Lung (tissue), 12 donors: Measurements from ENCODE around the gene MZB1. TPM values are rescaled to one million over a fixed set of nuclear protein-coding genes. Genes with fewer than 3 reads are reported as not detected.
A peak's percentile ranks its signal among the peaks of the same experiment; 100 is the strongest.

Experiments used
- ATAC-seq: fragments of 200-7000 bp; cut with Tn5 transposase; one replicate; pipeline ENCODE4 v1.9.1; 2020; ENCODE audit warnings: moderate number of reproducible peaks; ENCODE audit not compliant: insufficient read depth, low FRiP score
- DNase-seq, 3 donors: peaks; one replicate each; pipeline ENCODE4 v3.0.0-alpha.2; 2013 to 2017
- H3K27ac ChIP-seq, 2 donors: one replicate each; pipeline ENCODE4 v1.5.1; 2013; ENCODE audit warnings: mild to moderate bottlenecking in 2 of 2, moderate library complexity in 2 of 2, control low read depth in 1 of 2, inconsistent platforms in 1 of 2, low read depth in 1 of 2, low read length in 1 of 2
- H3K27me3 ChIP-seq, 3 donors: one replicate each; pipeline ENCODE4 v1.5.1; 2013; ENCODE audit warnings: low read length in 2 of 3; ENCODE audit not compliant: control insufficient read depth in 3 of 3, insufficient read depth in 3 of 3
- H3K36me3 ChIP-seq, 4 donors: one replicate each; pipeline ENCODE4 v1.5.1; 2013; ENCODE audit warnings: low read length in 4 of 4, mild to moderate bottlenecking in 1 of 4, moderate library complexity in 1 of 4; ENCODE audit not compliant: control insufficient read depth in 4 of 4, insufficient read depth in 4 of 4
- H3K4me1 ChIP-seq, 5 donors: one replicate each; pipeline ENCODE4 v1.5.1; 2013; ENCODE audit warnings: low read length in 5 of 5, mild to moderate bottlenecking in 2 of 5, moderate library complexity in 1 of 5; ENCODE audit not compliant: control insufficient read depth in 5 of 5, insufficient read depth in 5 of 5
- H3K4me3 ChIP-seq: one replicate; pipeline ENCODE4 v1.5.1; 2013; ENCODE audit warnings: mild to moderate bottlenecking, control low read depth, moderate library complexity
- H3K9ac ChIP-seq, 2 donors: one replicate each; pipeline ENCODE4 v1.5.1; 2013; ENCODE audit warnings: low read length in 2 of 2, control low read depth in 1 of 2; ENCODE audit not compliant: insufficient read depth in 1 of 2
- H3K9me3 ChIP-seq, 4 donors: one replicate each; pipeline ENCODE4 v1.5.1; 2013; ENCODE audit warnings: low read length in 3 of 4, mild to moderate bottlenecking in 1 of 4, moderate library complexity in 1 of 4; ENCODE audit not compliant: control insufficient read depth in 4 of 4, insufficient read depth in 3 of 4
- WGBS, 2 donors: extraction: QIAGEN DNeasy Blood & Tissue Kit; methylation state at CpG; one replicate each; pipeline ENCODE4 v1.1.7; 2013; 5-methylcytosine and 5-hydroxymethylcytosine counted together
- polyA plus RNA-seq, 2 donors: library from polyadenylated mRNA; stranded (reverse); fragments of 200-250 nt; gene quantifications; one replicate each; pipeline ENCODE4 v1.2.1, GENCODE V29; 2013
- total RNA-seq, 2 donors: library from RNA; depleted of rRNA in 1 of 2; stranded (reverse); fragments of >200 nt in 1 of 2; gene quantifications; one replicate each; pipeline ENCODE4 v1.2.1, GENCODE V29; 2014 to 2021
- TF ChIP-seq, protein P1 (sequence below): IDR thresholded peaks from 2 replicates; pipeline ENCODE4 v1.5.1; 2012; ENCODE audit warnings: mild to moderate bottlenecking; ENCODE audit errors: control extremely low read depth, extremely low read depth
- donor health status: control.
- donor health status: control.
- donor health status: Bipolar disorder and iron deficiency.
- donor health status: healthy.
- donor health status: DM: yes; HTN: yes; CAD: no.

The MZB1 gene
- total and polyA plus RNA-seq, 4 donors: 2.5 to 14.8 (median 12.8) TPM

DNA sequence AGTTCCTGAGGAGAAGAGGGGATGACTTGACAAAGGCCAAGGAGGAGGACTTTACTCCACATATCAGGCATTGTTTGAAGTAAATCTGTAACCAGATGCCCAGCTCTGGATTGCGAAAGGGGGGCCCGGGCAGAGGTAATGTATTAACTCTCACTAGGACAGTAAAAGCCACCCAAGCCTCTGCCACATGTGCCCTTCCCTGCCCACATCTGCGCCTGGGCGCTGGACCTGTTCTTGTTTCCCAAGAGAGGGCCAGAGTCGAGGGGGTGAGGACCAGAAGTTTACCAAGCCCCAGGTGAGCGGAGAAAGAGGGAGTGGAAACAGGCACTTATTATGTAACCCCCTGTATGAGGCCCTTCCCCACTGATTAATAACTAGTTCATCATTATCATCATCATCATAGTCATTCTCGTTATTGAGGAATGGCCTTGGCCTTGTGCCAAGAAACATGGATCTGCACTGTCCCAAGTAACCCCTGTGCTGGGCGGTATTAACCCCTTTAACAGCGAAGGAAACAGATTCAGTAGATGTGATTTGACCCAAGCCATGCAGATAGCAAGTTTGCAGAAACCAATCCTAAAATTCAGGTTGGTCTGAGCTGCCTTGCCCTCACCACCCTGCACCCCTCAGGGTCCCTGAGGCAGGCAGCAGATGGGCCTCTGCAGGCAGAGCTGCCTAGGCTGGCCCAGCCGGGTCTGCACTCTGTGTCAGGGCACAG is 6.3 kb downstream of the MZB1 start, which contains the start of gene SLC23A1:
Gene SLC23A1 (minus strand): TSS at position 23 of the 718 bp plus-strand sequence. CDS start 44 bp downstream, outside the sequence.
- no peak within 1 kb of the TSS for H3K27ac ChIP-seq
- 63 to 69% methylated on average over 10 of the region's 10 CpGs for WGBS, 2 donors

GRCh38 chr5:139382807-139383206 is 6.9 kb downstream of the MZB1 start:
- no peak for ATAC-seq
- Histone ChIP-seq H3K9me3 (no peaks in the 10 kb centered on the region), H3K9ac (no peak overlapping the region), H3K36me3 (peaks cover 0 to 3% (median 0%) of the 10 kb centered on the region in 4 donors), H3K4me1 (peaks cover 0 to 6% (median under 1%) of the 10 kb centered on the region in 5 donors), H3K4me3 (no peak overlapping the region), H3K27me3 (no peaks in the 10 kb centered on the region), H3K27ac (no peak overlapping the region)
- 56 to 57% methylated on average over 2 to 3 of the region's 3 CpGs for WGBS, 2 donors
- TF ChIP-seq, protein P1, sequence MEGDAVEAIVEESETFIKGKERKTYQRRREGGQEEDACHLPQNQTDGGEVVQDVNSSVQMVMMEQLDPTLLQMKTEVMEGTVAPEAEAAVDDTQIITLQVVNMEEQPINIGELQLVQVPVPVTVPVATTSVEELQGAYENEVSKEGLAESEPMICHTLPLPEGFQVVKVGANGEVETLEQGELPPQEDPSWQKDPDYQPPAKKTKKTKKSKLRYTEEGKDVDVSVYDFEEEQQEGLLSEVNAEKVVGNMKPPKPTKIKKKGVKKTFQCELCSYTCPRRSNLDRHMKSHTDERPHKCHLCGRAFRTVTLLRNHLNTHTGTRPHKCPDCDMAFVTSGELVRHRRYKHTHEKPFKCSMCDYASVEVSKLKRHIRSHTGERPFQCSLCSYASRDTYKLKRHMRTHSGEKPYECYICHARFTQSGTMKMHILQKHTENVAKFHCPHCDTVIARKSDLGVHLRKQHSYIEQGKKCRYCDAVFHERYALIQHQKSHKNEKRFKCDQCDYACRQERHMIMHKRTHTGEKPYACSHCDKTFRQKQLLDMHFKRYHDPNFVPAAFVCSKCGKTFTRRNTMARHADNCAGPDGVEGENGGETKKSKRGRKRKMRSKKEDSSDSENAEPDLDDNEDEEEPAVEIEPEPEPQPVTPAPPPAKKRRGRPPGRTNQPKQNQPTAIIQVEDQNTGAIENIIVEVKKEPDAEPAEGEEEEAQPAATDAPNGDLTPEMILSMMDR: no peak
- DNase-seq: no peak

More for the DNA sequence above, 6.3 kb downstream of the MZB1 start, which contains the start of gene SLC23A1:
- peaks cover 0 to 11% (median 4%) of the 10 kb centered on the region in 5 donors for H3K4me1 ChIP-seq
- H3K4me3 ChIP-seq: no peak within 1 kb of the TSS
- no peak within 1 kb of the TSS for H3K9ac ChIP-seq
- no peaks in the 10 kb centered on the region for H3K36me3 ChIP-seq
- DNase-seq: peak in 1 of 3 donors; percentile 23
- no peaks in the 10 kb centered on the region for H3K27me3 ChIP-seq
- H3K9me3 ChIP-seq: no peaks in the 10 kb centered on the region
- ATAC-seq: no peak
- TF ChIP-seq, protein P1: no peak

DNA sequence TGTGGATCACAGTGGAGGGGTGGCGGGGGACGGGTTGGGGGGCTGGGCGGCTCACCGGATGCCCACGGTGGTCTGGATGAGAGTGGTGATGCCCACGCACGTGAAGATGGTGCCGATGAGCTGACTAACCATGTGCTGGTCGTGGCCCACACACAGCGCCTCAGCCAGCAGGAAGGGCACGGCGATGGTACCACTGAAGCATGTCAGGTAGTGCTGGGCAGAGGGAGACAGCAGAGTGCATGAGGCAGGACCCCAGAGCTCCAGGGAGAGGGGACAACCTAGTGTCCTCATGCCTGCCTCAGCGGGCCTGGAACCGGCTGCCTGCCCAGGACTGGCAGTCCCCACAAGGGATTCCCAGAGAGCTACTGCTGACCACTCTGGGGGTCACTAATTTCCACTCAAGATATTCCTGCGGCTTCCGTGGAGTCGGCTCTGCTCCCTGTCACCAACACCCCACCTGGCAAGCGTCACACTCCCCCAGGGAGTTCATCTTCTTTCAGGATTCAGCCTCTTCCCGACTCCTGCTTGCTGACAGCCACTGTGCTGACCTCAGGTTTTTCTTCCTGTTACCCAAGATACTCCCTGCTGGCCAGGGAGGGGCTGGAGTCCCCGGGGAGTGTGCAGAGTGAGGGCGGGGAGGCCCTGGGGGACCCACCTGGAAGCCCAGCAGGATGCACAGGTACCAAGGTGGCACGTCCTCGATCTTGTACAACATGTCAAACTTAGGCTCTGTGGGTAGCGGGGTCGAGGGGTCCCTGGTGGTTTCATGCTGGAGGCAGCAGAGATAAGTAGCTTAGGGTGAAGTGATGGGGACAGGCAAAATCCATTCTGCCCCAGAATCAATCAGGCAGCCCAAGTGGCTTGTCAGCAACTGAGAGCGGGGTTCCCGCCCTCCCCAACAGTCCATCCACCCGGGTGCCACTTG is 7.6 kb downstream of the MZB1 start:
- Histone ChIP-seq H3K9ac (no peak overlapping the region), H3K4me1 (peaks cover 0 to 6% (median 0%) of the 10 kb centered on the region in 5 donors), H3K4me3 (no peak overlapping the region), H3K36me3 (peaks cover 0 to 3% (median 0%) of the 10 kb centered on the region in 4 donors), H3K27me3 (no peaks in the 10 kb centered on the region), H3K9me3 (no peaks in the 10 kb centered on the region), H3K27ac (no peak overlapping the region)
- DNase-seq (no peak), ATAC-seq (no peak)
- WGBS, 2 donors: 89 to 92% methylated on average over 28 of the region's 28 CpGs
- TF ChIP-seq, protein P1: no peak
